ELR (cell line): Measurements from ENCODE around the gene SPC24.
"Not testable (repeated sequence)": the region's sequence is repeated elsewhere in the genome, so short reads cannot be mapped to it uniquely, and the experiment has no call there.

ENCODE experiments used
- DNase-seq: peaks from one replicate; pipeline ENCODE4 v3.0.0-alpha.2; 2015; ENCODE audit warnings: low read depth

Gene SPC24

GRCh38 chr19:11164879-11165406 is 9.4 kb upstream of the SPC24 start:
- no peak for DNase-seq

- DNase-seq, result no peak
These were observed 8.7 kb upstream of the SPC24 start for GRCh38 chr19:11164296-11164695.

GRCh38 chr19:11160440-11160768 is 4.8 kb upstream of the SPC24 start:
- not testable (repeated sequence) for DNase-seq

GRCh38 chr19:11159598-11160439 is 4.2 kb upstream of the SPC24 start:
- DNase-seq, result peak; percentile 30

- DNase-seq, result no peak
These were observed 917 bp downstream of the SPC24 start for GRCh38 chr19:11154683-11155047.

- DNase-seq, result peak; percentile 40
These were observed 3.1 kb downstream of the SPC24 start for GRCh38 chr19:11152318-11153062.

- no peak for DNase-seq
These were observed 4.4 kb downstream of the SPC24 start for GRCh38 chr19:11151181-11151580.

- DNase-seq, result no peak
These were observed 7.6 kb downstream of the SPC24 start for GRCh38 chr19:11148001-11148400.

GRCh38 chr19:11145536-11145924 is 10.1 kb downstream of the SPC24 start:
- DNase-seq, result no peak

GRCh38 chr19:11142528-11143171 is 12.9 kb downstream of the SPC24 start:
- peak; percentile 96 for DNase-seq

GRCh38 chr19:11141937-11142527 is 13.6 kb downstream of the SPC24 start:
- DNase-seq, result no peak

GRCh38 chr19:11140896-11141295 is 14.7 kb downstream of the SPC24 start:
- DNase-seq, result no peak

GRCh38 chr19:11140023-11140538 is 15.5 kb downstream of the SPC24 start:
- not testable (repeated sequence) for DNase-seq

- DNase-seq, result peak; percentile 86
These were observed 16.8 kb downstream of the SPC24 start for GRCh38 chr19:11138601-11139300.

GRCh38 chr19:11137542-11138384 is 17.8 kb downstream of the SPC24 start:
- DNase-seq, result peak; percentile 94

- DNase-seq, result no peak
These were observed 19.0 kb downstream of the SPC24 start for GRCh38 chr19:11136400-11137101.

- DNase-seq, result no peak
These were observed 24.1 kb downstream of the SPC24 start for GRCh38 chr19:11131471-11131870.

GRCh38 chr19:11130824-11131455 is 24.6 kb downstream of the SPC24 start:
- DNase-seq, result peak; percentile 81

GRCh38 chr19:11127905-11128304 is 27.7 kb downstream of the SPC24 start:
- no peak for DNase-seq
